Uterus (tissue), 2 donors: ENCODE data around the gene CSGALNACT2.

Experiments
- CTCF ChIP-seq, 4 experiments: fragments of 200-600 bp in 2 of 4; fragments of 450-650 bp in 2 of 4; sonication (generic) in 2 of 4; IDR thresholded peaks; one replicate each; pipeline ENCODE4 v1.5.1; 2016 to 2019; ENCODE audit warnings: antibody characterized with exemption in 4 of 4, mild to moderate bottlenecking in 2 of 4, moderate library complexity in 1 of 4
- POLR2A ChIP-seq, 2 donors: fragments of 450-650 bp; IDR thresholded peaks; one replicate each; pipeline ENCODE4 v1.6.1; 2016; ENCODE audit warnings: antibody characterized with exemption in 2 of 2, mild to moderate bottlenecking in 1 of 2, moderate library complexity in 1 of 2

- TF ChIP-seq POLR2A (IDR thresholded peaks at IDR 0.05) (no peak), CTCF (IDR thresholded peaks at IDR 0.05) (no peak)
Observed at GRCh38 chr10:43120116-43120928, 17.9 kb upstream of the CSGALNACT2 start.
